K562 (cell line): ENCODE data around the gene FAF2. TPM values are rescaled to one million over a fixed set of nuclear protein-coding genes. Genes with fewer than 3 reads are reported as not detected.

ENCODE experiments used
- ATAC-seq: fragments of 200-7000 bp; cut with Tn5 transposase; 3 replicates; pipeline ENCODE4 v1.9.1; 2020; ENCODE audit warnings: moderate library complexity
- BruUV-seq: library from RNA; stranded (reverse); fragments of 400-500 nt; replicated peaks from 2 replicates; lab custom pipeline; 2021; lab: Mats Ljungman, UMichigan
- CTCF ChIA-PET: fragments of 300-600 bp; formaldehyde crosslinking; extraction: SDS; loops from one replicate; lab custom pipeline; 2021; ENCODE audit warnings: low intra/inter-chr PET ratio; lab: Yijun Ruan, JAX
- POLR2A ChIA-PET: fragments of 300-600, 350-650 bp; sonication (Branson Sonifier 250); formaldehyde crosslinking; extraction: SDS; loops from one replicate; lab custom pipeline; 2021; ENCODE audit warnings: antibody characterized with exemption, inconsistent platforms; lab: Yijun Ruan, JAX
- DNase-seq, 4 experiments: peaks; one replicate each; pipeline versions ENCODE4 v3.0.0 to v3.0.0-alpha.2; 2011 to 2018; ENCODE audit warnings: low spot score in 3 of 4, mixed read lengths in 3 of 4; ENCODE audit errors: extremely low read depth in 1 of 4
- FAIRE-seq: peaks from 2 replicates; lab custom pipeline; 2011; peaks lifted over from hg19 to GRCh38; lab: Jason Lieb, UNC
- H2AFZ ChIP-seq: 2 replicates; pipeline ENCODE4 v1.6.0; 2011; ENCODE audit warnings: low read depth, low read length, control low read depth, inconsistent platforms
- H3K27ac ChIP-seq: fragments of 200-600 bp; 3 replicates; pipeline ENCODE4 v1.8.0; 2011; ENCODE audit warnings: low read depth, mild to moderate bottlenecking, control low read depth, inconsistent platforms, low read length, moderate library complexity, mixed read lengths; ENCODE audit errors: extremely low read depth
- H3K27me3 ChIP-seq, 2 experiments: fragments of 300-600 bp in 1 of 2; 2 replicates in 1 of 2; 3 replicates in 1 of 2; pipeline versions ENCODE4 v1.6.0 to v1.8.0; 2011; ENCODE audit warnings: inconsistent platforms in 2 of 2, low read length in 2 of 2, mild to moderate bottlenecking in 1 of 2, mixed read lengths in 1 of 2, moderate library complexity in 1 of 2; ENCODE audit not compliant: control insufficient read depth in 2 of 2, insufficient read depth in 2 of 2
- H3K36me3 ChIP-seq: fragments of 300-600 bp; 3 replicates; pipeline ENCODE4 v1.8.0; 2011; ENCODE audit warnings: mild to moderate bottlenecking, low read length, inconsistent platforms; ENCODE audit not compliant: control insufficient read depth, insufficient read depth
- H3K4me1 ChIP-seq, 2 experiments: fragments of 200-600 bp in 1 of 2; replicated peaks in 1 of 2; 2 replicates in 1 of 2; 3 replicates in 1 of 2; pipeline versions ENCODE4 v1.5.1 to v1.8.0; 2011; ENCODE audit warnings: inconsistent platforms in 2 of 2, low read length in 2 of 2, mild to moderate bottlenecking in 1 of 2, mixed read lengths in 1 of 2, moderate library complexity in 1 of 2; ENCODE audit not compliant: control insufficient read depth in 2 of 2, insufficient read depth in 2 of 2
- H3K4me2 ChIP-seq: 2 replicates; pipeline ENCODE4 v1.6.1; 2011; ENCODE audit warnings: low read length, control low read depth, inconsistent platforms, mixed read lengths; ENCODE audit not compliant: insufficient read depth
- H3K4me3 ChIP-seq: fragments of 200-600 bp; sonication (generic), shearing (Covaris generic); 2 replicates; pipeline ENCODE4 v1.5.1; 2016; ENCODE audit warnings: control low read depth, inconsistent platforms
- H3K79me2 ChIP-seq: fragments of 200-600 bp; 3 replicates; pipeline ENCODE4 v1.8.0; 2011; ENCODE audit warnings: low read length, inconsistent platforms; ENCODE audit not compliant: control insufficient read depth, insufficient read depth
- H3K9ac ChIP-seq, 2 experiments: 2 replicates each; pipeline versions ENCODE4 v1.6.0 to v1.6.1; 2011; ENCODE audit warnings: low read depth in 2 of 2, low read length in 2 of 2, control low read depth in 1 of 2, inconsistent platforms in 1 of 2, mild to moderate bottlenecking in 1 of 2, mixed read lengths in 1 of 2; ENCODE audit not compliant: insufficient read depth in 1 of 2
- H3K9me1 ChIP-seq: one replicate; pipeline ENCODE4 v1.6.0; 2011; ENCODE audit warnings: inconsistent platforms, mild to moderate bottlenecking, low read length, moderate library complexity; ENCODE audit not compliant: control insufficient read depth, insufficient read depth
- H3K9me3 ChIP-seq: replicated peaks from 2 replicates; pipeline ENCODE4 v1.5.1; 2011; ENCODE audit warnings: low read depth, low read length, inconsistent platforms; ENCODE audit not compliant: control insufficient read depth, insufficient read depth
- H4K20me1 ChIP-seq: replicated peaks from 2 replicates; pipeline ENCODE4 v1.6.1; 2011; ENCODE audit warnings: low read length, inconsistent platforms, mixed read lengths; ENCODE audit not compliant: control insufficient read depth, insufficient read depth
- BRD4 ChIP-seq: fragments of 200-600 bp; sonication (generic); IDR thresholded peaks from 2 replicates; pipeline ENCODE4 v1.6.1; 2017; ENCODE audit warnings: inconsistent platforms
- EGR1 ChIP-seq: fragments of 450-650 bp; conservative IDR thresholded peaks from 2 replicates; pipeline ENCODE4 v1.6.1; 2017; ENCODE audit warnings: mild to moderate bottlenecking
- FOXA1 ChIP-seq: fragments of 450-650 bp; IDR thresholded peaks from 2 replicates; pipeline ENCODE4 v1.6.1; 2016; ENCODE audit warnings: mild to moderate bottlenecking, borderline replicate concordance
- GTF2E2 ChIP-seq: fragments of 200-800 bp; sonication (Bioruptor generic); IDR thresholded peaks from 2 replicates; pipeline ENCODE4 v1.6.1; 2016; ENCODE audit warnings: missing genetic modification characterization, missing compliant biosample characterization
- KAT8 ChIP-seq: fragments of 450-650 bp; IDR thresholded peaks from 2 replicates; pipeline ENCODE4 v1.6.1; 2016; ENCODE audit warnings: low read depth, mild to moderate bottlenecking
- MLLT1 ChIP-seq, 2 experiments: fragments of 450-650 bp; IDR thresholded peaks; 2 replicates each; pipeline ENCODE4 v1.6.1; 2016
- POLR3G ChIP-seq: IDR thresholded peaks from 2 replicates; pipeline ENCODE4 v1.6.1; 2011; ENCODE audit not compliant: insufficient read length, insufficient replicate concordance; ENCODE audit errors: extremely low read depth
- XRCC5 ChIP-seq: fragments of 200-400 bp; formaldehyde crosslinking; IDR thresholded peaks from 2 replicates; pipeline ENCODE4 v1.6.1; 2017; ENCODE audit warnings: low read depth, mild to moderate bottlenecking, low read length
- ZBTB1 ChIP-seq: sonication (generic); formaldehyde crosslinking; IDR thresholded peaks from 2 replicates; pipeline ENCODE4 v1.8.1; 2023; ENCODE audit warnings: missing genetic modification reagents, low read depth, mild to moderate bottlenecking, borderline replicate concordance
- ZNF175 ChIP-seq: fragments of 200-800 bp; sonication (Bioruptor generic); IDR thresholded peaks from 2 replicates; pipeline ENCODE4 v1.6.1; 2016; ENCODE audit warnings: low read depth, mild to moderate bottlenecking, missing genetic modification characterization, missing compliant biosample characterization
- ZNF274 ChIP-seq: IDR thresholded peaks from 2 replicates; pipeline ENCODE4 v1.6.1; 2011; ENCODE audit warnings: low read depth, mild to moderate bottlenecking, low read length, moderate library complexity, borderline replicate concordance
- ZNF445 ChIP-seq: fragments of 250-450 bp; sonication (Bioruptor Pico); IDR thresholded peaks from 2 replicates; pipeline ENCODE4 v1.4.0; 2020; ENCODE audit warnings: low read depth, mild to moderate bottlenecking, moderate library complexity
- WGBS: fragments of 100-300 bp; shearing (Covaris generic); methylation state at CpG from one replicate; pipeline ENCODE4 v1.1.6; 2016; ENCODE audit warnings: low coverage, mixed read lengths; ENCODE audit not compliant: insufficient coverage; ENCODE audit errors: missing lambda C conversion rate; 5-methylcytosine and 5-hydroxymethylcytosine counted together
- in situ Hi-C: fragments of 300-500 bp; cut with MboI; formaldehyde crosslinking; loops from 4 replicates; pipeline ENCODE4 v1.15.0; 2018; ENCODE audit warnings: inconsistent platforms, mixed read lengths
- intact Hi-C: fragments of 100-400 bp; cut with micrococcal nuclease; formaldehyde crosslinking; loops from 2 replicates; pipeline ENCODE4 v1.14.2; 2022
- polyA plus RNA-seq, 8 experiments: library from polyadenylated mRNA; depleted of rRNA in 4 of 8; stranded (reverse) in 5 of 8; unstranded in 3 of 8; fragments of >200 nt; fragmentation: Nextera tagmentation in 2 of 8; fragmentation: Illumina TruSeq in 1 of 8; extraction: Ambion mirVana in 2 of 8; extraction: Trizol in 1 of 8; gene quantifications; 2 replicates each; pipeline versions ENCODE4 v1.2.1 to v1.2.3, GENCODE V29; 2011 to 2014; ENCODE audit warnings: inconsistent platforms in 1 of 8, missing spikeins in 1 of 8
- total RNA-seq, 7 experiments: library from RNA; depleted of rRNA in 6 of 7; stranded (reverse); fragments of >200 nt in 6 of 7; fragmentation: Illumina TruSeq in 2 of 7; extraction: Trizol in 2 of 7; gene quantifications; 2 replicates each; pipeline versions ENCODE4 v1.2.1 to v1.2.3, GENCODE V29; 2011 to 2021; ENCODE audit warnings: low replicate concordance in 1 of 7
- TF ChIP-seq, protein P1 (sequence below), 3 experiments: fragments of 200-800 bp in 1 of 3; sonication (Bioruptor generic) in 1 of 3; sonication (generic) in 1 of 3; formaldehyde crosslinking in 1 of 3; IDR thresholded peaks; 2 replicates each; pipeline versions ENCODE4 v1.6.1 to v1.8.0; 2016 to 2022; ENCODE audit warnings: mild to moderate bottlenecking in 2 of 3, missing compliant biosample characterization in 2 of 3, missing genetic modification characterization in 2 of 3, missing genetic modification reagents in 1 of 3
- TF ChIP-seq, protein P2 (sequence below): fragments of 250-450 bp; sonication (Bioruptor Pico); IDR thresholded peaks from 2 replicates; pipeline ENCODE4 v1.8.0; 2021; ENCODE audit warnings: moderate library complexity, mild to moderate bottlenecking, inconsistent platforms
- TF ChIP-seq, protein P3 (sequence below): fragments of 450-650 bp; IDR thresholded peaks from 2 replicates; pipeline ENCODE4 v1.6.1; 2014; ENCODE audit warnings: low read depth, mild to moderate bottlenecking, moderate library complexity, borderline replicate concordance

FAF2 gene
- total and polyA plus RNA-seq, 9 of the 15 experiments (the other 6 are each of a cell fraction or from before 2014, with no cell fraction given): 25.0 to 44.6 (median 36.1) TPM

DNA sequence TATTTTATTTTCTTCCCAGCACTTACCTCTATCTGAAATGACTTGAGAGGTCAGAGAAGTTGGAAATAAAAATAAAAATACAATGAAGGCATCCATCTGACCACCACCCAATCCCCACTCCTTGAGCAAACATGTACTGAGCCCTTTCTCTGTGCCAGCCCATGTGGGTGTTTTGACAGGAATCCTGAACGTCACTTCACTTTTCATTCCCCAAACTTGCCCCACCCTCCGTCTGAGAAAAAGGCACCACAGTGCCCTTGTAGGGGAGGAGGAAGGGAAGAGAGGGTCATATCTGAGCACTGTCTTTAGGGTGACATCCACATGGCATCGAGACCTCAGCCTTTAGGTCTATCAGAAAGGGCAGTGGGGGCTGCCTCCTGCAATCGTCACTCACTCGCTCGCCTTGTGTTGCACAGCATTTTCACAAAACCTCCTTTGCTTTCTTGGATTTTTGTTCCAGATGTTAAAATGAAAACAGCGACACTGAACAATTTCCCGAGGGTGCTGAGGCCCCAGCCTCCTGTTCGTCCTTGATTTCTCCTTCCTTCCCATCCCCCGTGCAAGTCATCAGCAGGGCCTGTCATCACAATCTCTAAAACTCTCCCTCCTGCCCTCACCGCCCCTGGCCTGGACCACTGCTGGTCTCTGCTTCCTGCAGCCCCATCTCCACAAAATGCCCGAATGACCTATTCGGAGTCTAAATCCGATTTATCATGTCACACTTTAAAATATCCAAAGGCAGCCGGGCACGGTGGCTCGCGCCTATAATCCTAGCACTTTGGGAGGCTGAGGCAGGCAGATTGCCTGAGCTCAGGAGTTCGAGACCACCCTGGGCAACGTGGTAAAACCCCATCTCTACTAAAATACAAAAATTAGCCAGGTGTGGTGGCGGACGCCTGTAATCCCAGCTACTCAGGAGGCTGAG lies 46.6 kb upstream of the FAF2 start:
- no peak for FAIRE-seq
- no peaks in the 10 kb centered on the region for H4K20me1 ChIP-seq
- intact Hi-C loops: no loop called here
- CTCF ChIA-PET: no interaction called here
- H3K4me1 ChIP-seq: peaks cover 5 to 24% of the 10 kb centered on the region in 2 experiments; a peak in 4 of 5 replicates
- peaks cover 22% of the 10 kb centered on the region; the same call in 1 of the 3 replicates for H3K36me3 ChIP-seq
- H3K27ac ChIP-seq: no peak overlapping the region
- no peak overlapping the region for H3K9ac ChIP-seq
- DNase-seq: no peak
- H3K9me1 ChIP-seq: peaks cover 1% of the 10 kb centered on the region
- no TSS peak for BruUV-seq
- H3K27me3 ChIP-seq: no peaks in the 10 kb centered on the region
- POLR2A ChIA-PET: no interaction called here
- no peak for ATAC-seq
- in situ Hi-C loops: no loop called here
- WGBS: 84% methylated on average over 22 of the region's 22 CpGs
- H3K4me3 ChIP-seq: no peak overlapping the region
- H3K4me2 ChIP-seq: no peak overlapping the region
- no peaks in the 10 kb centered on the region for H3K79me2 ChIP-seq
- no peaks in the 10 kb centered on the region for H3K9me3 ChIP-seq
- no peak overlapping the region for H2AFZ ChIP-seq
- TF ChIP-seq ZNF274 (no peak), ZNF445 (CRISPR knock-in tag) (no peak), BRD4 (no peak), FOXA1 (no peak), ZBTB1 (CRISPR knock-in tag) (no peak), GTF2E2 (tag) (no peak), POLR3G (no peak), XRCC5 (no peak), EGR1 (no peak), KAT8 (no peak), MLLT1 (IDR thresholded peaks at IDR 0.05) (no peak), ZNF175 (CRISPR knock-in tag) (no peak)
- TF ChIP-seq, protein P1, sequence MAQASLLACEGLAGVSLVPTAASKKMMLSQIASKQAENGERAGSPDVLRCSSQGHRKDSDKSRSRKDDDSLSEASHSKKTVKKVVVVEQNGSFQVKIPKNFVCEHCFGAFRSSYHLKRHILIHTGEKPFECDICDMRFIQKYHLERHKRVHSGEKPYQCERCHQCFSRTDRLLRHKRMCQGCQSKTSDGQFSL (CRISPR knock-in tag; IDR thresholded peaks at IDR 0.05): no peak
- TF ChIP-seq, protein P1 (tag; IDR thresholded peaks at IDR 0.05): no peak
- TF ChIP-seq, protein P2, sequence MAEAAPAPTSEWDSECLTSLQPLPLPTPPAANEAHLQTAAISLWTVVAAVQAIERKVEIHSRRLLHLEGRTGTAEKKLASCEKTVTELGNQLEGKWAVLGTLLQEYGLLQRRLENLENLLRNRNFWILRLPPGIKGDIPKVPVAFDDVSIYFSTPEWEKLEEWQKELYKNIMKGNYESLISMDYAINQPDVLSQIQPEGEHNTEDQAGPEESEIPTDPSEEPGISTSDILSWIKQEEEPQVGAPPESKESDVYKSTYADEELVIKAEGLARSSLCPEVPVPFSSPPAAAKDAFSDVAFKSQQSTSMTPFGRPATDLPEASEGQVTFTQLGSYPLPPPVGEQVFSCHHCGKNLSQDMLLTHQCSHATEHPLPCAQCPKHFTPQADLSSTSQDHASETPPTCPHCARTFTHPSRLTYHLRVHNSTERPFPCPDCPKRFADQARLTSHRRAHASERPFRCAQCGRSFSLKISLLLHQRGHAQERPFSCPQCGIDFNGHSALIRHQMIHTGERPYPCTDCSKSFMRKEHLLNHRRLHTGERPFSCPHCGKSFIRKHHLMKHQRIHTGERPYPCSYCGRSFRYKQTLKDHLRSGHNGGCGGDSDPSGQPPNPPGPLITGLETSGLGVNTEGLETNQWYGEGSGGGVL (CRISPR knock-in tag): no peak
- TF ChIP-seq, protein P3, sequence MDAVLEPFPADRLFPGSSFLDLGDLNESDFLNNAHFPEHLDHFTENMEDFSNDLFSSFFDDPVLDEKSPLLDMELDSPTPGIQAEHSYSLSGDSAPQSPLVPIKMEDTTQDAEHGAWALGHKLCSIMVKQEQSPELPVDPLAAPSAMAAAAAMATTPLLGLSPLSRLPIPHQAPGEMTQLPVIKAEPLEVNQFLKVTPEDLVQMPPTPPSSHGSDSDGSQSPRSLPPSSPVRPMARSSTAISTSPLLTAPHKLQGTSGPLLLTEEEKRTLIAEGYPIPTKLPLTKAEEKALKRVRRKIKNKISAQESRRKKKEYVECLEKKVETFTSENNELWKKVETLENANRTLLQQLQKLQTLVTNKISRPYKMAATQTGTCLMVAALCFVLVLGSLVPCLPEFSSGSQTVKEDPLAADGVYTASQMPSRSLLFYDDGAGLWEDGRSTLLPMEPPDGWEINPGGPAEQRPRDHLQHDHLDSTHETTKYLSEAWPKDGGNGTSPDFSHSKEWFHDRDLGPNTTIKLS: no peak
